Glomerular visceral epithelial cell (primary cell): ENCODE results near the gene ENPP6.

Source experiments
- DNase-seq: peaks from one replicate; pipeline ENCODE4 v3.0.0-alpha.2; 2016; ENCODE audit errors: extremely low spot score

Gene ENPP6

GRCh38 chr4:184190711-184191110 lies 27.0 kb downstream of the ENPP6 start:
- DNase-seq = no peak

GRCh38 chr4:184189966-184190365 lies 27.7 kb downstream of the ENPP6 start:
- no peak for DNase-seq

- no peak for DNase-seq
Observed at GRCh38 chr4:184188443-184189400, 29.0 kb downstream of the ENPP6 start.

- DNase-seq = no peak
Observed at GRCh38 chr4:184177271-184177670, 40.4 kb downstream of the ENPP6 start.

GRCh38 chr4:184174571-184175488 lies 42.8 kb downstream of the ENPP6 start:
- DNase-seq = no peak

GRCh38 chr4:184171011-184171410 lies 46.7 kb downstream of the ENPP6 start:
- peak; percentile 26 for DNase-seq

GRCh38 chr4:184169225-184169867 lies 48.3 kb downstream of the ENPP6 start:
- no peak for DNase-seq

GRCh38 chr4:184168406-184169019 lies 49.2 kb downstream of the ENPP6 start:
- peak; percentile 71 for DNase-seq

- no peak for DNase-seq
Observed at GRCh38 chr4:184167576-184167975, 50.1 kb downstream of the ENPP6 start.

GRCh38 chr4:184166736-184167135 lies 50.9 kb downstream of the ENPP6 start:
- no peak for DNase-seq

GRCh38 chr4:184165291-184165690 lies 52.4 kb downstream of the ENPP6 start:
- no peak for DNase-seq

GRCh38 chr4:184163813-184164212 lies 53.9 kb downstream of the ENPP6 start:
- peak; percentile 50 for DNase-seq

GRCh38 chr4:184162596-184162995 lies 55.1 kb downstream of the ENPP6 start:
- no peak for DNase-seq

- no peak for DNase-seq
Observed at GRCh38 chr4:184157322-184157721, 60.4 kb downstream of the ENPP6 start.

GRCh38 chr4:184156163-184156920 lies 61.3 kb downstream of the ENPP6 start:
- DNase-seq = no peak

- no peak for DNase-seq
Observed at GRCh38 chr4:184154199-184154598, 63.5 kb downstream of the ENPP6 start.

- DNase-seq = no peak
Observed at GRCh38 chr4:184153781-184154180, 63.9 kb downstream of the ENPP6 start.

GRCh38 chr4:184151988-184152485 lies 65.6 kb downstream of the ENPP6 start:
- DNase-seq = no peak

GRCh38 chr4:184150102-184150839 lies 67.4 kb downstream of the ENPP6 start:
- DNase-seq = no peak
